GM18520 (cell line): ENCODE data around the gene PARD3.
"Not testable (repeated sequence)": the region's sequence is repeated elsewhere in the genome, so short reads cannot be mapped to it uniquely, and the experiment has no call there.

Experiments
- ATAC-seq: cut with Tn5 transposase; IDR thresholded peaks from one replicate; pipeline ENCODE4 v1.9.1; 2021; ENCODE audit not compliant: unreplicated experiment

The PARD3 gene

DNA sequence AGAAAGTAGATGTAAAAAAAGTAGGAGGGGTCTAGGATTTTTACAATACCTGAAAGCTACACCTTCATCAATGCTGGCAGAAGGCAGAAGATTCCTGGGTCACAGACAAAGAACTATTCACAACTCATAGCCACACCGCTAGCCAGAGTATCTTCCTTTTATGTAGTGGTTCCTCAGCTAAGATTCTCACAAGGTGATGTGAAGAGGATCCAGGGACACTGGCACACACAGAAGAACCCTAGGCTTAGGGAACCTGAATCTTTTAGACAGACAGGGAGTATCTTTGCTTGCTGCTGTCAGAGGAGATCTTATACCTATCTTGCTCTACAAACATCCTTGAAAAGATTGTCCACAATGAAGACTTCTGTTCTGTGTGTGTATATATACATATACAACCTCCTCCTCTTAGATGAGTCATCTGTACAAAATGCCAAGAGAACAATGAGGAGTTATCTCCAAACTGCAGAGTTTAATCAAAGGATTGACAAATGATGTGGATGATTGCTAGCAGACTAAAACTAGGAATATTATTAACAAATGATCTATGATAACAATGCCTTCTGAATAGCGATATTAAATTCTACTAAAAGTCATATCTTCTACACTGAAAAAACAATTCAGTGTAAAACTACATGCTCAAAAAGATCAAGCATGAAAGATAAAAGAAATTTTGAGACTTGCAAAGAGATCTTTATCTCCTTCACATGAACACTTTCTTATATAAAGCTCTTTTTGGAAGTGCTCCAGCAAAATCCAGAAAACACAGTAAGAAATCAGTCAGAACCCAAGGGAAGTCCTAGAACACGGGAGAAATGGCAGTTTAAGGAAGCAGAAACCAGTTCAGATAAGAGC lies 409.3 kb downstream of the PARD3 start:
- no peak for ATAC-seq

DNA sequence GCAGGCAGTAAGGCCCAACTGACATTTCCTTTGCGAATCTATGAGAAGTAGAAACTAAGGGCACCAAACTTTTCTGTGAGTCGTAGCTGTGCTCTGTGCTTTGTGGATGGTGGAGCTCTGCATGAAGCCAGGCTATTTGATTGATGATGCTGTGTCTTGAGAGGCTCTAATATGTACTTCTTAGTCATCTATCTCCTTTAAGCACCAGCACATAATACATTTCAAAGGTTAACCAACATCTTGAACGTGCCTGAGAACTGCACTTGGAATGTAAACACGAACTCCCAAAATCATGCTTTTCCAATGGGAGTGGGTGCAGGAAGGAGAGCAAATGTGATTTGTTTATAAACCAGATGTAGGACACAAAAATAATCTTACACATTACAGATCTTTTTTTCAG lies 411.6 kb downstream of the PARD3 start:
- ATAC-seq = no peak

DNA sequence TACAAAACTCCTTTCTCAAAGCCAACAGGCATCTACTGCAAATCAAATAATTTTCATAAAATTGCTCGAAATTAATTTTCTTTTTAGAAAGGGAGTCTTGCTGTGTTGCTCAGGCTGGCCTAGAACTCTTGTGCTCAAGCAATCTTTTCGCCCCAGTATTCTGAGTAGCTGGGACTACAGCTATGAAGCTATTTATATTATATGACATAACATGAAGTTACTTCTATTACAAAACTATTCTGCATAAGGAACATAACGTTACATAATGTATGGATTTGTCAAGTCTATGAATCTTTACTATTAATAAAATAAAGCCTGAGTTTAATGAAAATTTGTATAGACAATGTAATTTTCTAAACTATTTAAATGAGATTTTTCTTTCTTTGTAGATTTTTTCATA lies 415.0 kb downstream of the PARD3 start:
- no peak for ATAC-seq

DNA sequence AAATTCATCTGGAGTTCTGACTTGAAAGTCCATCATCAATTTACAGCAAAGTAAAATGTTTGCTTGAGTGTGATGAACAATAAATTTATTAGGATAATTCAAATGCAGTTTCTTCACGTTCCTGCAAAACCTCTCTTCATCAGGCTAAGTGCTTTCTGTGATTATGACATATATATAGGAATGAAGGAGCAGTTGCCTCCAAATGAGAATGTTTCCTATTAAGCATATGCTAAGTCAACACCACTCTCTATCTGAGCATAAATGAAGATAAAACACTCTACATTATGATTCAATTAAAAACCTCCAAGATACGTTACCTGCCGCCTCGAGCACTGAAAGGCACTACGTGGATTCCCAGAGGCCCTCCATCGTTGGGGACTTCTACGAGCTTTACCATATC lies 416.1 kb downstream of the PARD3 start:
- ATAC-seq = no peak

DNA sequence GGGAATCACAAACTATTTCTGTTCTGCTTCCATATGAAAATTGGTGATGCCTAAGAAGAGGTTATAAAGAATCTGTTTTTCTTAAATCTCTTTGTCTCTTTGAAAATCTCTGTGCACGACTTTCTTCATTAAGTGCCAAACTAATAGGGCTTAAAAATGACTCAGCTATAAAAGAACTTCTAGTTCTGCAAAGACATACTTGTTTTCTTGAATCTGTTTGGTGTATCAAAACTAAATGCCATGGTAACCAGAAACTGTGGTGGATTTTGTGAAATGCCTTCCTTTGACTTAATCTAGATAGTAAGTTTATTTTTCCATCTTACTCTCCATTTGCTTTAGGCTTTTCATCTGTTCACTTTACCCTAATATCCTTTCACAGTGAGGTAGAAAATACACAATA lies 417.8 kb downstream of the PARD3 start:
- ATAC-seq = no peak

DNA sequence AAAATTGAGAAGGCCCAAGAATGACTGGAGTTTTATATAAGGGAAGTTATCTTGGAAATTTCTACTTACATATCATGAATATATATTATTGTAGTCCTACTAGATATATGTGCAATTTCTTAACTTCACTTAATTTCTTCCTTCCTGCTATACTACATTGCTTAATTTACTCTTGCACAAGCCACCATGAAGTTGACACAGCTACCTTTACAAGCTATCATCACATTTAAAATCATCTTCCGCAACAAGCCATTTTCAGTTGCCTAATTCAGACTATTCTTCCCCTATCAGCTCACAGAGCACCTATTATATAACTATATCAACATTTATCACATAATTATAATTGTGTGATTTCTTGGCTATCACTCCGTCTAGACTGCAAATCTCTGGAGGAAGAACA lies 418.4 kb downstream of the PARD3 start:
- ATAC-seq = no peak

DNA sequence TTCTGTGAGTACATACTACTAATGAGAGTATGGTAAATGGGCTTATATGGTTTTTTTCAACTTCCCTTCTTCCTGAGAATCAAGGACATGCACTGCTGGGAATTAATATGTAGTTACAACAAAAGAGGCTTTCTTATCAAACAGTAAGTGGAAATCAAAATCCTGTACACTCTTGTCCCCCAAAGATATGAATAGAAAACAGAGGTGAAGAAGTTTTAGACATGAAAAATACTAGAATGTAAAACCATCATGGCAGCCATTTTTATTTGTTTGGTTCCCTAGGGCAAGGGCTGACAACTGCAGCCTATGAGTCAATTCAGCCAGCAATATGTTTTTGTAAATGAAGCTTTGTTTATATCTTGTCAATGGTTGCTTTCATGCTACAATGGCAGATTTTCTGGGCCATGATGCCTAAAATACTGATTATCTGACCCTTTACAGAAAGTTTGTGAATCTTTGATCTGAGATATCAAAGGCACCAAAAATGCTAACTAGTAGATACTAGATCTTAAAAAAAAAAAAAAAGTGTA lies 422.4 kb downstream of the PARD3 start:
- ATAC-seq = no peak

DNA sequence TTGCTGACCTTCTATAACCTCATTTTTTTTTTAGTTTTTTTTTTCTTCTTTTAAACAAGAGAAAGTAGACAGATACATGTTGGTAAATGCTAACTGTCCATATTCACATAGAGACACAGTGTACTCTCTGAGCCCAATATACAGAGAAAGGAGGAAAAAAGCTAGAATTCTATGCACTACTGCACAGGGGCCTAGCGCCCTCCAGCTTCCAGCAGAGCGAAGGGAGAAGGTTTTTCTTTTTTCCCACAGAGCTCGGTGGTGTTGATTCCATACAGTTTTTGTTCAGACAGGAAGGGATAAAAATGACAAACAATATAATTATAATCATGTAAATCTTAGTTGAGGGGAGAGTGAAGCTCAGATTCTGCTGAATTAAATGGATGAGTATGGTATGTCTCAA lies 423.9 kb downstream of the PARD3 start:
- ATAC-seq = not testable (repeated sequence)

DNA sequence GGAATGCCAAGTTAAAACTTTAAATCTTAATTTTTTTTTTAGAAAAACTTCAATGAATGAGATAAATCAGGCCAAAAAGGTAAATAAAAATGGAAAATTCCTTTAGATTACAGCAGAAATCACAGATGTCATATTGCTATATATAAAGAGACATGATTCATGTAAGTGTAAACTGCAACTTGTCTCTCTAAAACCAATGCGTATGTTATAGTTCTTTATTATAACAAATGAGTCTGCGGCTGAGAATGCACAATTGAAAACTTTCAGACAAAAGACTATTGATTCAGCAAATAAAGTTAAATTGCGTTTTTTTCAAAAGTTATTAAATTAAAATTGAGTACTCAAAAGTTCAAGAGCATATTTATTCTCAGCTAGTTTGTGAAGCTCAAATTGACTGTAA lies 425.3 kb downstream of the PARD3 start:
- ATAC-seq = no peak

DNA sequence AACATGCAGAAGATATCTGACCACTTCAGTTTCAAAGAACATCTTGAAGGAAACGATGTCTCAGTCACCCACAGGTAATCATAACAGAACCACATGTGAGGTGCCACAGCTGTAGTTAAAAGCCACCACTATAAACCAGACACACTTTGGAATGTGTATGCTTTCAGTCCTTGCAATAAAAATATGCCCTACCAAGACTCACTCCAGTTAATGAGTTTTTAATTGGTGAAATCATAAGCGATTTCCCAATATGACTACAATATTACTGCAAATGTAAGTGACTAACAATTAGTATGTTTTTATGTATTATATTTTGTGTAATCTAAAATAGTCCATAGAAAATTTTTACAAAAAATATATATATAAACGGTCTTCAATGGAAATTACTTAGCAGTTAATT lies 428.2 kb downstream of the PARD3 start:
- ATAC-seq = no peak

DNA sequence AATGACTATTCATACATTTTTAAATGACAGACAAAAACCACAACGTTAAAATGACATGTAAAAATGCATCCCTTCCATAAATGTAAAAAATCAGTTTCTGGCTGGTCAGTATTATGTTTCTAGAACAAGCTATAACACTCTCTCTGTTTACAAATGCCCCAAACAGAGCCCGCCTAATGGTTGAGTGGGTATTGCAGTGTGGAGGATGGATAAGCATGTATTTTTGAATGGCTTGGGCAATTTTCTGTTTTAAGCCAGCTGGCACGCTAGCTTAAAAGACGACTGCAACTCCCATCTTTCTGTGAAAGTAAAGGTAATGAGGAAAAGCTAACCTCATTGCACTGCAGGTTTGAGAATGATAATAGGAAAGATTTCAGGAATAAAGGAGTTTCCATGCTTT lies 430.7 kb downstream of the PARD3 start:
- ATAC-seq = no peak

DNA sequence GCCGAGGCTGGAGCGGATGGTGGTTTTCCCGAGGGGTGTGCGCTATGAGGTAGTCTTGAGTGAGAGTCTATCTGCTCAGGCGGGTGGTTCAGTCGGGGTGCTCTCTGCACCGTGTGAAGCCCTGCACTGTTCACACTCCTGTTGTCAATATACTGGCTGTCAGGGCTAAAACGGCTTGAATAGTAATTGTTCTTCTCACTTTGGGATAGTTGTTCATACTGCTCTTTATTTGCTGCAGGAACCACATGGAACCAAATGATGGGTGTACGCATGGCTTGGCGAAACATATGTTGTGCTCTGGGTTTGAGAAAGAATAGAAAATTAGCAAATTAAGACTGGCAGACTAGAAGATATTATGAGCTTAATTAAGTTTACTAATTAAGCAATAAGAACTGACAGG lies 432.5 kb downstream of the PARD3 start:
- no peak for ATAC-seq

DNA sequence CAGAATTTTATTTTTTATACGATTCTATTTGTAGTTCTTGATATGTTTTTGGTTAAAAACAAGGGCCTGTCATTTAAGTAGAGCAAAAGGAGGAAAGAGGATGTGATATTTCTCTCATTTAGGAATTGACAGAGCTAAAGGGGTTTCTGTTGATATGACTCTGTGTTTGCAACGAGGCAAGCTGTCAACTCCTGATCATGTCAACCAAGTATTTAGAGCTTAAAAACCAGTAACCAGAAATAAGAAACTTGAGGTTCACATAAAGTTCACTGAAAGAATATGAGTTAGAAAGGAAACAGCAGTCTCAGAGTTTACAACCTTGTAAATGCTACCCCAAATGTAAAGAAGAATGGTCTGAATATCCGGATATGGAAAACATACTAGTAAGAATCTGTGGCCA lies 434.2 kb downstream of the PARD3 start:
- ATAC-seq = no peak

DNA sequence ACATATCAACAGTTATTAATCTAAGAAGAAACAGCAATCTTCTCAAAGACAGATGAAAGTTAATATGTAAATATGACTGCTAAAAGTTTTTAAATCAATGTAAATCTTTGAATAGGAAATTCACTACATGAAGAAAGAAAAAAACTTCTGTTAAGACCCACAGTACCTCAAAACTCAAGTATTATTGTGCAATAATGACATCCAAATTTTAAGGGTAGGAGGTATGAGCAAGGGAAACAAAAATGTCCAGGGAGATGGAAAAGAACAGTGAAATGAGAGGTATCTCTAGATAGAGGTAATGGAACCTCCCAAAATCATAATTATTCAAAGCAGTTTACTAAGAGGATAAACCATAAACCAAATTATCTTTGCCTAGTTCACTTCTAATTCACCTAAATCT lies 436.8 kb downstream of the PARD3 start:
- ATAC-seq = no peak

DNA sequence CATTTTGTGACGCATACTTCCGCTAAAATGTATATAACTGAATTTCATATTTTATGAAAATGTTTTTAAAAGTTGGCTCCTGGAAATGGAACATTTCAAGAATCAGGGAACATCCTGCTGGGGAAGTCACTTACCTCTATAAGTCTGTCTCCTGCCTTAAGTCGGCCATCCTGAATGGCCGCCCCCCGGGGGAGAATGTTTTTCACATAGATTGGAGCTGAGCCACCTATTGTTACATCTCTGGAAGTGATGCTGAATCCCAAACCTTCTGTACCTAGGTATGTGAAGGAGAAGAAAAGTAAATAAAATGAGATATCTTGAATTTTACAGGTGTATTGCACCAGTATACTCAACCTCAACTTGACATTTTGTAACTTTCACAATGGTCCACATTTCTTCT lies 437.3 kb downstream of the PARD3 start:
- no peak for ATAC-seq

DNA sequence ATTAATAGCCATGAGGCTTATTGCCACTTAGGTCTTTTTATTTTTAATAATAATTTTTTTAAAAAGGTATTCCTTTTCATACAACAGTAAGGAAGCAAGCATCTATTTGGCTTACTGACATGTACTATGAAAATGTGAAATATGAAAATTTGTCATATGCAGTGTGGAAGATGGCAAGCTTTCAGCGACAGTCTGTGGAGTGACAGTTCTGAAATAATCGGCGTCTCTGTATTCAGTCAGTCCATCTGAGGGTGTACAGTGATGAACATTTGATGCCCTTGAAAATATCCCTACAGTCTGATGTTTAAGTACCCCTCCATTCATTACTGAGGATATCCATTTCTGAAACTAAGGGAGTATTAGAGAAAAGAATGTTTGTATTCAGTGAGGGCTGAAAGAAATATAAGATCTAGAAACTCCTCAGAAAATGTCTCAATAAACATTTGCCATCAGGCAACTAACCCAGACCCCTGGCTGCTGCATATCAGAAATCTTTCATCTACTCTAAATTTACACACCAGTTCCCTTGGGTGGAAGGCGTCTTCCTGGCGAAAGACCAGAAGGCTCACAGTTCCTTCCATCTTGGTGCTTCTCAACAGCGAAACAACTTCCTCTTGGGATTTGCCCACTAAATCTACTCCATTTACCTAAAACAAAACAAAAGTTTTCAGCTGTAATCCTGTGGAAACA lies 440.6 kb downstream of the PARD3 start:
- no peak for ATAC-seq

DNA sequence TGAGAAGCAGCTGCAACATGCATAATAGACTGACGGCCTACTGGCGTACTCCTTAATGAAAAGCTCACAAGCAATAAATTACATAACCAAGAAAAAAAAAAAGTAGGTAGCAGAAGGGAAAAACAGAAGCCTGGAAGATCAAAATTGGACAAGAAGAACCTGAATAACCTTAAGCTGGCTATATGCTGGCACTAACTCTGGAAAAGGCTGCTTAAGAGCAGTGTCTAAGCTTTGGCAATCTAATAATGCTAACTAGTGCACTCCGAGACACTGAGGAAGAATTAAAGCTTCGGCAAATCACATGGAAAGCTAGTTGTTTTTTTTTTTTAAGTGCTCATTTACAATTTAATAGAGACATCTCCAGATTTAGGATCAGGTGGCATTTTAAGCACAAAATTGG lies 441.9 kb downstream of the PARD3 start:
- ATAC-seq = no peak

DNA sequence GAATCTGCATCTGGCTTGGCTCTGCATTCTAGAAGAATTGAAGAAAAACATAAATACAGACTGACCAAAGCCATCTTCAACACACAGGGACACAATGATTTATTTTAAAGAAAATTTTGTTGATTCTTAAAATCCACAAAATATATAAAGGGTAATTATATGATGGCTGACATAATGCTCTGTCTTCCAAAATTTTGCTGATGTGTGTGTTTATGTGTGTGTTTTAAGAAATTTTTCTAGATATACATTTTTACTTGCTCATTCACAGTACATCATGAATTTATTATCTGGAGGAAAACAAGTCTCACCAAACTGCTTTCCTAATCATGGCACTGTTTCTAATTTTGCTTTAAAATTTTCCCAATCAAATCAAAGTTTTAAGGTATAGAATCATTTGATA lies 442.6 kb downstream of the PARD3 start:
- ATAC-seq = no peak

DNA sequence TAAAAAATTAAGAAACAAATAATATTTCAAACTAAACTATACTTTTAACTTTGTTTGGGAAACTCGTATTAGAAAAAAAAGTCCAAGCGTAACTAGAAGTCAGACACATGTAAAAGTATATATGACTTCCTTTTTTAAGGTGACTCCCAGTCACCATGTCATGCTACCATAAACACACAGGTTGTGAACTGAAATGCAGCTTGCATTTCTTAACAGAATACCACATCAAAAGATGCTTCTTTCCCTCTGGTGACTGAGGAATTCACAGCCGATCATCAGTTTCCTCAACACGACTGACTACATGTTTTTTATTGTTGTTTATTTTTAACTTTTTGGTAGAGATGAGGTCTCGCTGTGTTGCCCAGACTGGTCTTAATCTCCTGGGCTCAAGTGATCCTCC lies 445.0 kb downstream of the PARD3 start:
- no peak for ATAC-seq

DNA sequence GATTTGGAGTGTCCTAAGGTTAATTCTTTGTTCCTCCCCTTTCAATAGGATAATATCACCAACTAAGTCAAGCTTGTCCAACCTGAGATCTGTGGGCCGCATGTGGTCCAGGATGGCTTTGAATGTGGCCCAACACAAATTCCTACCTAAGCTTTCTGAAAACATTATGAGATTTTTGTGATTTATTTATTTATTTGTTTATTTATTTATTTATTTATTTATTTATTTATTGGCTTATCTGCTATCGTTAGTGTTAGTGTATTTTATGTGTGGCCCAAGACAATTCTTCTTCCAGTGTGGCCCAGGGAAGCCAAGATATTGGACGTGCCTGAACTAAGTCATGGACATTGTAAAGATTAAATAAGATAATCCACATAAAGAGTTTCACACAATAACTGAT lies 446.0 kb downstream of the PARD3 start:
- ATAC-seq = no peak

DNA sequence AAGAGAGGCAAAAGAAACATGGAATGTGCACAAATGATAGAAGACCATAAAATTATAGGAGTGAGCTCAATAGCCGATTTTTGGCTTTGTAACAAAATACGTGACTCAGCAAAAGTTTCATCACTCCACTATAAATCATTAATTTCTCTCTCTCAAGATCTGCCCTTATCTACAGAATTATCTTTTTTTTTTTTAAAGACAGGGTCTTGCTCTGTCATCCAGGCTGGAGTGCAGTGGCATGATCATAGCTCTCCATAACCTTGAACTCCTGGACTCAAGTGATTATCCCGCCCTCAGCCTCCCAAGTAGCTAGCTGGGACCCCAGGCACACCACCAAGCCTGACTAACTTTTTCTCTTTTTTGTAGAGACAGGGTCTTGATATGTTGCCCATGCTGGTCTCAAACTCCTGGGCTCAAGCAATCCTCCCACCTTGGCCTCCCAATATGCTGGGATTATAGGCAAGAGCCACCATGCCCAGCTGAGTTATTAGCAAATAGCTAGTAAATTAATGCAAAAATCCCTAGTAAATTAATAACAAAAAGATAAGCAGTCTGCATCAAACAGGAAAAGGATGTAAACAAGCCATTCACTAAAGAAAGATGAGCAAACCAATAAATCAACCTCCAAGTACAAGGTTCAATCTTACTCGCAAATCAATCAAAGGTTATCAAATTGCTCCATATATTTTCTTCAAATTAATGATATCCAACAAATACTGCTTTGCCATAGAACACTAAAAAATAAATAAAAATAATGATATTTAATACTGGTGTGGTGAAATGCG lies 450.7 kb downstream of the PARD3 start:
- ATAC-seq = no peak

DNA sequence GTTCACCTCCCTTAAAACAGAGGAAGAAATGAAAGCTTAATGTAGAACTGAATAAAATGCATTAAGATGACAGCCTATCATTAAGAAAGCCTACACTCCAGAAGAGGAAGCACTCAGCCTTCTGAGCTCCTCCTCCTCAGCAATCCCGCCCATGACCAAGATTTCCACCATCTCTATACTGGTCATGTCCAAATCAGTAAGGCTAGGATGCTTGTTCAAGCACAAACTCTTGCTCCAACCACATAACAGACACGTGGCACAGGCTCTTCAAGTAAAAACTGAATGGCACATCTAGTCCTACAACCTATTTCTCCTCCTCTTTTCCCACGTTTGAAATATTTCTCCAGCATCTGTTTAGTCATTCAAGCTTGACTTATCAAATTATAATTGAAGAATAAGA lies 454.1 kb downstream of the PARD3 start:
- no peak for ATAC-seq
